Osteoblast (primary cell): ENCODE data around the gene PGGHG. TPM values are rescaled to one million over a fixed set of nuclear protein-coding genes. Genes with fewer than 3 reads are reported as not detected.
"Not testable (repeated sequence)": the region's sequence is repeated elsewhere in the genome, so short reads cannot be mapped to it uniquely, and the experiment has no call there.

Experiments
- DNase-seq: peaks from one replicate; pipeline ENCODE4 v3.0.0; 2011; ENCODE audit warnings: low spot score, mixed read lengths; ENCODE audit not compliant: insufficient read length; ENCODE audit errors: missing footprints
- H2AFZ ChIP-seq: 2 replicates; pipeline ENCODE4 v1.6.0; 2011; ENCODE audit warnings: mild to moderate bottlenecking, low read length
- H3K27ac ChIP-seq: 2 replicates; pipeline ENCODE4 v1.5.1; 2011; ENCODE audit warnings: mild to moderate bottlenecking, low read depth, low read length, moderate library complexity
- H3K27me3 ChIP-seq: 2 replicates; pipeline ENCODE4 v1.6.0; 2012; ENCODE audit warnings: mild to moderate bottlenecking, control low read depth, inconsistent platforms, low read length, moderate library complexity; ENCODE audit not compliant: insufficient read depth
- H3K36me3 ChIP-seq: 2 replicates; pipeline ENCODE4 v1.5.1; 2011; ENCODE audit warnings: mild to moderate bottlenecking, low read length, control low read depth, moderate library complexity; ENCODE audit not compliant: insufficient read depth
- H3K4me1 ChIP-seq: 2 replicates; pipeline ENCODE4 v1.5.1; 2011; ENCODE audit warnings: mild to moderate bottlenecking, low read length, control low read depth, moderate library complexity; ENCODE audit not compliant: insufficient read depth
- H3K4me2 ChIP-seq: 2 replicates; pipeline ENCODE4 v1.6.0; 2011; ENCODE audit warnings: mild to moderate bottlenecking, low read length; ENCODE audit not compliant: insufficient read depth
- H3K4me3 ChIP-seq: fragments of 200-600 bp; sonication (generic); 3 replicates; pipeline ENCODE4 v1.5.1; 2012; ENCODE audit warnings: mild to moderate bottlenecking, low read length, inconsistent platforms; ENCODE audit not compliant: insufficient read depth
- H3K79me2 ChIP-seq: 2 replicates; pipeline ENCODE4 v1.6.0; 2012; ENCODE audit warnings: mild to moderate bottlenecking, low read length, control low read depth, inconsistent platforms; ENCODE audit not compliant: insufficient read depth
- H3K9me3 ChIP-seq: 2 replicates; pipeline ENCODE4 v1.5.1; 2011; ENCODE audit warnings: low read depth, low read length, control low read depth
- H4K20me1 ChIP-seq: 2 replicates; pipeline ENCODE4 v1.6.0; 2012; ENCODE audit warnings: mild to moderate bottlenecking, low read length, control low read depth; ENCODE audit not compliant: insufficient read depth
- CTCF ChIP-seq: IDR thresholded peaks from 2 replicates; pipeline ENCODE4 v1.5.1; 2011; ENCODE audit warnings: mild to moderate bottlenecking, low read depth, low read length, moderate library complexity; ENCODE audit errors: extremely low read depth
- total RNA-seq: library from RNA; depleted of rRNA; stranded (reverse); fragments of >200 nt; gene quantifications from 2 replicates; pipeline ENCODE4 v1.2.3, GENCODE V29; 2012

Gene PGGHG
- total RNA-seq, 1 donor, result 8.7 TPM

- Histone ChIP-seq H2AFZ (no peak overlapping the region), H3K4me3 (no peak overlapping the region), H3K9me3 (no peaks in the 10 kb centered on the region), H3K4me2 (no peak overlapping the region), H3K79me2 (no peaks in the 10 kb centered on the region), H3K36me3 (no peaks in the 10 kb centered on the region), H3K4me1 (peaks cover 4% of the 10 kb centered on the region), H3K27me3 (peaks cover 51% of the 10 kb centered on the region), H4K20me1 (no peaks in the 10 kb centered on the region), H3K27ac (no peak overlapping the region)
- peak; percentile 87 for DNase-seq
- no peak for TF ChIP-seq CTCF
Measured at GRCh38 chr11:284105-285020, 4.6 kb upstream of the PGGHG start.

GRCh38 chr11:285021-285893 is 3.7 kb upstream of the PGGHG start:
- no peak overlapping the region for H2AFZ ChIP-seq
- H3K36me3 ChIP-seq, result no peaks in the 10 kb centered on the region
- H4K20me1 ChIP-seq, result no peaks in the 10 kb centered on the region
- no peaks in the 10 kb centered on the region for H3K9me3 ChIP-seq
- no peaks in the 10 kb centered on the region for H3K79me2 ChIP-seq
- H3K27ac ChIP-seq, result no peak overlapping the region
- H3K4me2 ChIP-seq, result no peak overlapping the region
- no peak overlapping the region for H3K4me3 ChIP-seq
- no peak for TF ChIP-seq CTCF
- peaks cover 42% of the 10 kb centered on the region for H3K27me3 ChIP-seq
- peaks cover 4% of the 10 kb centered on the region for H3K4me1 ChIP-seq
- DNase-seq, result peak; percentile 85

- H3K4me1 ChIP-seq, result peaks cover 4% of the 10 kb centered on the region
- no peak overlapping the region for H3K4me2 ChIP-seq
- H3K9me3 ChIP-seq, result no peaks in the 10 kb centered on the region
- H3K27me3 ChIP-seq, result peaks cover 36% of the 10 kb centered on the region
- no peaks in the 10 kb centered on the region for H3K79me2 ChIP-seq
- H3K36me3 ChIP-seq, result no peaks in the 10 kb centered on the region
- peak; percentile 78 for DNase-seq
- no peaks in the 10 kb centered on the region for H4K20me1 ChIP-seq
- H3K27ac ChIP-seq, result no peak overlapping the region
- no peak overlapping the region for H2AFZ ChIP-seq
- no peak overlapping the region for H3K4me3 ChIP-seq
- no peak for TF ChIP-seq CTCF
Measured at GRCh38 chr11:285894-286220, 3.1 kb upstream of the PGGHG start.

DNA sequence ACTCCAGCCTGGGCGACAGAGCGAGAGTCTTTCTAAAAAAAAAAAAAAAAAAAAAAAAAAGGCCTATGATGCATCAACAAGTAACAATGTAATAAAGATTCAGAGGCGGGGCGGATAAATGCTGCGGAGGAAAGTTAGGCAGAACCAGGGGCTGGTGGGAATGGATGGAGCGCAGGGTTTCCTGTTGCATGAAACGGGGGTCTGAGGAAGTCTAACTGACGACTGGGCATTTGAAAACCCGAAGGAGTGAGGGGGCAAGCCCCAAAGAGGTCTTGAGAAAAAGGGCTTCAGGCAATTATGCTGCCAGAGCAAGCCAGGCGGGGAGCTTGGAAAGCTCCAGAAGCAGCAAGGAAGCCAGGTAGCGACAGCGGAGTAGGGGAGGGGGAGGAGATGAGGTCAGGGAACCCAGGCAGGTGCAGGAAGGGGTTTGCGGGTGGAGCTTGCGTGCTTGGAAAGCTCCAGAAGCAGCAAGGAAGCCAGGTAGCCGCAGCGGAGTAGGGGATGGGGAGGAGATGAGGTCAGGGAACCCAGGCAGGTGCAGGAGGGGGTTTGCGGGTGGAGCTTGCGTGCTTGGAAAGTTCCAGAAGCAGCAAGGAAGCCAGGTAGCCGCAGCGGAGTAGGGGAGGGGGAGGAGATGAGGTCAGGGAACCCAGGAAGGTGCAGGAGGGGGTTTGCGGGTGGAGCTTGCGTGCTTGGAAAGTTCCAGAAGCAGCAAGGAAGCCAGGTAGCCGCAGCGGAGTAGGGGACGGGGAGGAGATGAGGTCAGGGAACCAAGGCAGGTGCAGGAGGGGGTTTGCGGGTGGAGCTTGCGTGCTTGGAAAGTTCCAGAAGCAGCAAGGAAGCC is 1.7 kb upstream of the PGGHG start:
- H3K9me3 ChIP-seq, H3K4me2 ChIP-seq, H3K4me3 ChIP-seq, H2AFZ ChIP-seq, H3K27ac ChIP-seq, H3K4me1 ChIP-seq, H3K79me2 ChIP-seq, H4K20me1 ChIP-seq, H3K36me3 ChIP-seq: not testable (repeated sequence)
- peak; percentile 82 for DNase-seq
- H3K27me3 ChIP-seq, result peaks cover 23% of the 10 kb centered on the region
